GM12892 (cell line): ENCODE measurements around the gene VWA5B1.

Source experiments
- POLR2A ChIP-seq: IDR thresholded peaks from 2 replicates; pipeline ENCODE4 v1.6.1; 2011; ENCODE audit warnings: low read depth, low read length, control low read depth
- POLR2AphosphoS5 ChIP-seq: IDR thresholded peaks from 2 replicates; pipeline ENCODE4 v1.6.1; 2011; ENCODE audit warnings: low read depth, low read length, control low read depth
- TAF1 ChIP-seq: IDR thresholded peaks from 2 replicates; pipeline ENCODE4 v1.6.1; 2011; ENCODE audit warnings: low read depth, mild to moderate bottlenecking, control low read depth, low read length, borderline replicate concordance

DNA sequence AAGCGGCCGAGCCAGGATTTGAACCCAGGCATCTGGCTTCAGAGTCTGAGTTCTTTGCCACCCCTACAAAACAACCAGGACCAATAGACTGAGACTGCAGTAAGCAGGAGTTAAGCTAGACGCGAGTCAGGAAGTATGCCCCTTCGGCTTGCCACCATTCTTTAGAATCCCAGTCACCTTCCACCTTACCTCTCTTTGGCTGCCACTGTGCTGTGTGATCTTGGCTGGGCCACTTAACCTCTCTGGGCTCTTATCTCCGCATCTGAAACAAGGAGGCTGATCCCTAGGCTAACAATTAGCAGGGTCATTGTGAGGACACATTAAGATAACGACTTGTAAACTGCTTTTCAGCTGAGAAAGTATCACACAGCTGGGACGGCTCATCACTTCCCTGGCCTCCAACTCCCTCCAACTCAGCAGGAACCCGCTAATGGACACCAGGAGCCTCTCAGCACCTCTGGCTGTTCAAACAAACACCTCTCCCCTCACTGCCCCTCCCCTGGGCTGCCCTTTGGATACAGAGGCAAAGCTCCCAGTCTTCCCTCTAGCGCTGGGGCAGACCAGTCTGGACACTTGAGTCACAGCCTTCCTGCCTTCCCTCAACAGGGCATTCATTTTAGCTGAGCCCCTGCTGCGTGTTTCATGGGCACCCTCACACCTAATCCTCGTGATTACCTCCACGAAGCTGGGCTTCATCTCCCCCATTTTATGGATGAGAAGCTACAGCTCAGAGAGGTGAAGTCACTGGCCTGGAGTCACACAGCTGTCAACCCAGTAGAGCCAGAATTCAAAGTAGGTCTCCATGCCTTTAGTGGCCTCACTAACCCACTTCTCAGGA, 112.1 kb downstream of the VWA5B1 start:
- TF ChIP-seq POLR2AphosphoS5 (no peak), POLR2A (no peak), TAF1 (no peak)
